ENCODE results near the gene UNC13C.

The UNC13C gene

DNA sequence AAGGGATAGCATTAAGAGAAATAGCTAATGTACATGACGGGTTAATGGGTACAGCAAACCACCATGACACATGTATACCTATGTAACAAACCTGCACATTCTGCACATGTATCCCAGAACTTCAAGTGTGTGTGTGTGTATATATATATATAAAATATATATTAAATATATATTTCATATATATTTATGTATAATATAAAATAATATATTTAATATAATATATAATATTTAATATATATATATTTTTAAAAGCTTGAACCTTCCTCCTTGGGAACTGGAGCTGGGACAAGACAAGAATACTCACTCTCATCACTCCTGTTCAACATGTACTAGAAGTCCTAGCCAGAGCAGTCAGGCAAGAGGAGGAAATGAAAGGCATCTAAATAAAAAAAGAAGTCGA lies 149.3 kb downstream of the UNC13C start:
- DNase-seq: no peak

DNA sequence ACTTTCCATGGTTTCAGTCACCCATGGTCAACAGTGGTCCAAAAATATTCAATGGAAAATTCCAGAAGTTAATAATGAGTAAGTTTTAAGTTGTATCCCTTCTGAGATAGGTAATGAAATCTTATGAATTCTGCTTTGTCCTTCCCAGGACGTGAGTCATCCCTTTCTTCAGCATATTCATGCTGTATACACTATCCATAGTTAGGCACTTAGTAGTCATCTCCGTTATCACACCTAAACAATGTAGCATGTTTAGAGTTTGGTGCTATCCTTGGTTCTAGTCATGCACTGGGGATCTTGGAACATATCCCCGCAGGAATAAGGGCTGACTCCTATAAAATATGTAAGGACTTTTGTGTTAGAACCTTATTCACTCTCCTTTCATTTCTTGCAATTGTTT lies 153.2 kb downstream of the UNC13C start:
- no peak for DNase-seq

DNA sequence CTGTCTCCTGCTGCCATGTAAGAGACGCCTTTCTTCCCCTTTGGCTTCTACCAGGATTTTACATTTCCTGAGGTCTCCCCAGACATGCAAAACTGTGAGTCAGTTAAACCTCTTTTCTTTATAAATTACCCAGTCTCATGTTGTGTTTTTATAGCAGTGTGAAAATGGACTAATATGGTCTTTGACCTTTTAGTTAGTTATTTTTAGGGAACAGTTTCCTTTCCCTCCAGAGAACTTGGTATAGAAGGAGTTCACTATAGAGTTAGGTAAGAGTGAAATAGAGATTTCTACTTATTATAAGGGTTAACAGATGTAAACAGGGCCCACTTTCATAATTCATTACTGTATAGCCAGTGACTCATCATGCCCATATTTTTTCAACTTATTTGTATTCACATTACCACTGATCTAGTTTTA lies 170.9 kb downstream of the UNC13C start:
- no peak for DNase-seq

DNA sequence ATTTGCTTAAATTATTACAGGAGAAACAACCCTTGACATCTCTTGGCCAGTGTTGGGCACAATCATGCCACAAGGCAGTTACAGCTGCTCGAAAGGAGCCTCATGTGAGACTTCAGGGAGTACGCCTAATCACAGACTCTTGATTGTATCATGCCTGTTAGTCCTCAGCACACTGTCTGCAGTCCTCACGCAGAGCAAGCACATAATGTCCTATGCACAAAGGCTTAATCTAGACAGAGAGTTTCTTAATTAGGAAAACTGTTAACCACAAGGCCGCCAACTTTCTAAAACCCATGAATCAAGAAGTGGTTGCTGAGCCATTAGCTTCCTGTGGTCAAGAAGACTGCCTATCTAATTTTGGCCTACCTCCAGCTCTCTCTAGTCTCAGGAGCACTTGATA lies 172.0 kb downstream of the UNC13C start:
- peak; percentile 51 for DNase-seq

DNA sequence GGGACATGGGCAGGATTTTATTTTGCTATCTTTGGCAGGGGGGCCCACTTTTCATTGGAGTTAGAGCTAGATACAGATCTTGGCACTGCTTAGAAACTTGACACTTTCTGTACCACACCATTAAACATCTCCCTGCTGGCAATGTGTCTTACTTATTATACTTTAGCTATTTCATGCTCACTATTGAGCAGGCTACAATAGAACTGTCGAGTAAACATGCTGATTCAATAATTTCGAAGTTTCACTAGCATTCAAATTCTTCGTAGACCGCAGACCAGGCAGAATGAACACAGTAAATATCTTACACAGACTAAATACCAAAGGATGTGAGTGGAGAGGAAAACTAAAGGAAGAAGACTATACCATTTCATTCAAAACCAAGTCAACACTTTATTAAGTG lies 180.8 kb downstream of the UNC13C start:
- DNase-seq: no peak

DNA sequence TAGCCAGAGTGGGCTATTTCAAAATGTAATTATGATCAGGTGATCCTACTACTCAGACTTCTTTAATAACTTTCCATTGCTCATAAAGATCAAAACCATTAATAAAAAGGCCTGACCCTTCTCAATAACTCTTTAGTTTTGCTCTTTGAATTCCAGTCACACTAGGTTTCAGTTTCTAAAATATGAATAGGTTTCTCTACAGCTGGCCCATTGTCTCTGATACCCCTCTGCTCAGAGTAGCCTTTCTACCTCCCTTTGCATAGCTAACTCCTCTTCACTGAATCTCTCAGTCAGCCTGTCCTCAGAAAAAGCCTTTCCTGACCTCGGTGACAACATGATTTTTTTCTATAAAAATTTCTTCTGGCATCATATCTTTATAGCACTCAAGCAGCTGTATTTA lies 209.1 kb downstream of the UNC13C start:
- no peak for DNase-seq

DNA sequence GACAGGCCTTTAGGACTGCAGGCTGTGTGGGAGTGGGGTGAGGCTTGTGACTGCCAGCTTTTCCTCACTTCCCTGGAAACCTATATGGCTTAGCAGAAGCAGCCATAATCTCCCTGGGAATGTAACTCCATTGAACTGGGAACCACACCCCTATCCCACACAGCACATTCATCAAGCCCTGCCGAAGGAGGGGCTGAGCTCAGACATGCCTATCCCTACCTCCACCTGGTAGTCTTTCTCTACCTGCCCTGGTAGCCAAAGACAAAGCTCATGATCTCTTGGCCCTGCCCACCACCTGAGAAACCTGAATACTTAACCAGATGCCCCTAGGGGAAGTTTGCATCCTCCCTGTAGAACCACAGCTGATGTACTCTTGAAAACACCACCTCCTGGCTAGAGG lies 219.8 kb downstream of the UNC13C start:
- DNase-seq: no peak

DNA sequence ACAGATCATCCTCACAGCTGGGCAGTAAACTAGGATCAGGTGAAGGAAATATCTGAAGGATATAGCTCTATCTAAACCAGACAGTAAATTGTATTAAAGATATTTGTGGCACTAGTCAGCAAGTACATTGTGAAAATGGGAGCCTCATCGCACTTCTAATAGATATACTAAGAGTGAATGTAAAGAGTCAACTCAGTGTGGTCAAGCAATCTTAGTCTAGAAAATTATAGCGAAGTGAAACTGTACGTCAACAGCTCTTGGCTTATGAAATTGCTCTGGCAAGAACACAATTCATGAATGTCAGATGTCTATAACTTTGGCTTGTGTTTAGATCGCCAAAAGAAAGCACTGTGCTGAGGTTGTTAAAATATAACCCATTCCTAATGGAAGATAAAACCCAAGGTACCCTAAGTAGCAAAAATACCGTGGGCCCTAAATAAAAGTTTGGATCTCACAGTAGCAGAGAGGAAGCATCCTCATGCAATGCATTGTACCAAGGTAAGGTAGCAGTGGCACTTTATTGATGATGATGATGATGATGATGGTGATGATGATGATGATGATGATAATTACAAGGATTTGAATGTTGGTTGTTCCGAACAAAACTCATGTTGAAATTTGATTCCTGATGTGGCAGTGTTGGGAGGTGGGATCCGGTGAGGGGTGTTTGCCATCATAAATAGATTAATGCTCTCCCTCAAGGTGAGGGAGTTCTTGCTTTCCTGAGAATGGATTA lies 228.5 kb downstream of the UNC13C start:
- no peak for DNase-seq

DNA sequence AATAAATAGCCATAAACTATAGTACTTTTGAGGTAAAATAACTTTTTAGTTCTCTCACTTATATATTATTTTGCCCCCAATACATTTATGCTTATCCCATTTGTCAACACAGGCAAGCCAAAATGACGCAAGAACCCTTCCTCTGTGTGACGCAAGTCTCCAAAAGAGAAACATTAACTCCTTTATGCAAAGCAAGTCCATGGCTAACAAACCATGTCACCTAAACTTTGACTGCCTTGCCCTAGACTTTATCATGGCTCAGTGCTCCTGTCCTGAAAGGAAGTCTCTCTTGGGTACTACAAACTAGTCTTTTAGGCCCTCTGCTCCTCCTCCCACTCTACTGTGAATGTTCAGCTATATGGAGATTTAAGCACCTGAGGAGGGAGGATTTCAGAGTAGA lies 230.5 kb downstream of the UNC13C start:
- DNase-seq: no peak

DNA sequence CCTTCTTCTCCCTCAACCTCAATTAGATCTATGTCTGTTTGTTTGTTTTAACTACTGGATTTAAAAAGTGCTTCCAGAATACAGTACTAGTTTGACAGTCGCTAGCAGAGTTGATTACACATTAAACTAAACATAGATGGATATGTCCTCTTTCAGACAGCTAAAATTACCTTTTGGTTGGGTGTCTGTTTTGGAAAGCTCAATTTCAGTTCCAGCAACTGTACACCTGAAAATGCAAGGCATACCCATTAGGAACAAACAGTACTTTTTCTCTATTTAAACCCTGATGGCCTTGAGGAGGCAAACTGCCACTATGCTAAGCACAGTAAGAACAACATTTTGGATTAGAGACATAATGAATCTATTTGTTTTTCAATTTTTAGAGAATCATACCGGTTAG lies 234.4 kb downstream of the UNC13C start:
- no peak for DNase-seq

DNA sequence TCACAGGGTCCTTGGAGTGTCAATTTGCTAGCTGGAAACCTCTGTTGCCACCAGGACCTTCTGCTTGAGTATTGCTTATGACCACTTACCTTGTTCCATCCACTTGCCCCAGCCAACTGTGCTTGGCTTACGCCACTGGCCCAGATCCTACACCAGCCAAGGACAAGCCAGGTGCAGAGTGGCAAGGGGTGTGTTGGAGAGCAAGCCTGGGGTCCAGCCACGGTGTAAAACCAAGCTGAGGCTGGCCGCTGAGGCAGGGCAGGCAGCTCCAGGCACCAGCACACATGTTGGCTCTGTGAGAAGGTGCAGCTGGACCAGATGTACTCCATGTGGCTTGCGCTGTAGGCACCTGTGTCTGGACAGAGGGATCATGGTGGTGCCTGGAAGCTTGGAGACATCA lies 248.2 kb downstream of the UNC13C start:
- no peak for DNase-seq

DNA sequence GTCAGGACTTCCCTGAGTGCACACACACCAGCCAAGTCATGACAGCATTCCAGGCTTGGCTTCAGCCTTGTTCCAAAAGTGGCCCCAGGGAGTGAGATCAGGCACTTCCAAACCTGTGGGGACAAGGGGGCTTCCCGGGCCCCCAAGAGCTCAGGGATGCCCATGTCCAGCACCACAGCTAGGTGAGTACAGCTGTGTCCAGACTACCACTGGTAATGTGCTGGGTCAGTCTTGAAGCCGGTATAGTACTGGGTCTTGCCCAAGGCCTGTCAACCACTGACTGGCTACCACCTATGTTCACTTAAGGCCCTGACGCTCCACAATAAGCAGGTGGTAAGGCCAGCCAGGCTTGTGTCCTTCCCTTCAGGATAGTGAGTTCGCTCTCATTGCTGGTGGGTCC lies 249.3 kb downstream of the UNC13C start:
- no peak for DNase-seq

DNA sequence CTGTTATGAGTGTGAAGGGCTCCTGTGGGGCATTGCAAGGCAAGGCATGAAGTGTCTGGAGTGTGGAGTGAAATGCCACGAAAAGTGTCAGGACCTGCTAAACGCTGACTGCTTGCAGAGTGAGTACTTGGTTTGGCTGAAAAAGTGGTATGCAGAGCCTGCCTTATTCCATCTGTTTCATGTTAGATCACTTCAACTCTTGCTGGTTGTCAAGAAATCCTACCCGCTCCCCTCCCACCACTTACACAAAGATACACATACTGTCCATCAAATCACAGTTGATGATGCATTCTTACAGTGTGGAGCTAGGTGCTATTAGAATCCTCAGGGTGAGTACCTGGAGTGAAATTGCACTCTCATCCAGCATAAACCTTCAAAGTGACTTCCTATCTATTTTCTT lies 272.1 kb downstream of the UNC13C start:
- DNase-seq: no peak

DNA sequence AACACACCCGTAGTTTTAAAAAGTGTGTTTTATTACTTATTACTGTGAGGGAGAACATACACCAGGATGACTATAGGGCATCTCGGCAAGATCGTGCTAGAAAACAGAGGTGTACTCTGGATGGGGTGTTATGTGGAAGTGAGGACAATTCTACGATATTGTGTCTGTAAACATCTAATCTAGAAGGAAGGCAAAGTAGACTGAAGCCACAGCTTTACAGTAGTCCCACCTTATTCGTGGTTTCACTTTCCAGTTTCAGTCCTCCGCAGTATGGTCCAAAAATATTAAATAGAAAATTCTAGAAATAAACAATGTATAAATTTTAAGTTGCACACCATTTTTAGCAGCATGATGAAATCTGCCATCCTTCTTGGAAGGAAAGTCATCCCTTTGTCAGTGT lies 277.9 kb downstream of the UNC13C start:
- no peak for DNase-seq

DNA sequence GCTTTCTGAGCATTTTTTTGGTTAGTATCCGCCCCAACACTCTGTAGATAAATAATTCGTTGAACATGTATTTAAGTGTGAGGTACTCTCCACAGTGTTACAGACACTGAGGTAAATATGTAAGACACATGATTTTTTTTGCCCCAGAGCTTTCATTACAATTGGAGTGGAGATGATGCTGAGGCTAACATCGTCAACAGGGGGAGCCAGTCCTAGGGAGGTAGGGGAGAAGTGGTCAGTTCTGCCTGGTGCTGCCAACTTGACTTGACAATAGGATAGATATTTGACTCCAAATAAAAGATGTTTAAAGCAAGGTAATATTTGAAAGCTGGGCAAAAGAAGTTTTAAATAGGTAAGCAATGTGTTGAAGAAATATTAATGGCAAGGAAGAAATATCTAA lies 295.7 kb downstream of the UNC13C start:
- DNase-seq: no peak

DNA sequence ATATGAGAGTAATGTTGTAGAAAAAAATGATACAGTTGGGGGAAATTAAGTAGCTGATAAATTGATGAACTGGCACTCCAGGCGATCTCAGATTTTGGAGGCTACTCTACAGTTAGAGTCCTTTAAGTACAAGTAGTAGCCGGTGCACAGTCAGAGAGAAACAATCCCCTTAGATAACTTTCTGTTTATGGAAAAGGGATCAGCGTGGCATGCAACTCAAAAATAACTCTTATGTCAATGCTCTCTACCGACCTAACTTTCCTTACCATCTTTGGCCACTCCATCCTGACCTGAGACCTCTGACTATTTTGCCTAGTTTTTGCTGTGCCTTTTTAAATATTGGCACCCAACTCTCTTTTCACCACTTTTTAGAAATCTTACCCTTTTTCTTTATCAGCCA lies 299.6 kb downstream of the UNC13C start:
- DNase-seq: no peak

DNA sequence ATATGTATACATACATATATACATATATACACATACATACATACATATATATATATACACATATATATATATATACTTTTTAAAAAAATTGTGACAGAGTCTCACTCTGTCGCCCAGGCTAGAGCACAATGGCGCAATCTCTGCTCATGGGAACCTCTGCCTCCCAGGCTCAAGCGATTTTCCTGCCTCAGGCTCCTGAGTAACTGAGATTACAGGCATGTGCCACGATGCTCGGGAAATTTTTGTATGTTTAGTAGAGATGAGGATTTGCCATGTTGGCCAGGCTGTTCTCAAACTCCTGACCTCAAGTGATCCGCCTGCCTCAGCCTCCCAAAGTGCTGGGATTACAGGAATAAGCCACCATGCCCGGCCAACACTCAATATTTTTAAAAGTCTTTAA lies 302.5 kb downstream of the UNC13C start:
- DNase-seq: no peak

DNA sequence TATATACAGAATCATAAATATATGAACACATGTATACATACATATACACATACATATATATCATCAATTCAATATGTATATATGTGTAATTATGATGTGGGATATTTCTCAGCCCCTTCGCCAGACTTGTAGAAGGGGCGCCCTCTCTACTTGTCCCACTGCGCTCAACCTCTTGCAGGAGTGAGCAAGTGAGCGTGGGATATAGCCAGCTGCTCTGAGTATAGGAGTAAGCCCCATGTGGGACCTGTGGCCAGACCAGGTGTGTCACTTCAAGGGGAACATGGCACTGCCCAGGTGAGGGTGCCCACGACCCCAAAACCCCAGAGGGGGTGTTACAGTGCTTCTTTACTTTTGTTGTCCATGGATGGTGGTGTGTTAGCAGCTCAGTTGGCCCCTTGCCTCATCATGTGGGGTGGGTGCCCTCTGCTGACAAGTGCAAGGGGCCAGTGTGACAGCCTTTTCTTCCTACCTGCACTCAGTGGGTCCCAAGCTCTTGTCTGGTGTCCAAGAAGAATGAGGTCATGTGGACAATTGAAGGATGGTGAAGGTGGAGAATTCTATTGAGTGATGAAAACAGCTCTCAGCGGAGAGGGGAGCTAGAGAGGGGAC lies 304.1 kb downstream of the UNC13C start:
- DNase-seq: no peak

DNA sequence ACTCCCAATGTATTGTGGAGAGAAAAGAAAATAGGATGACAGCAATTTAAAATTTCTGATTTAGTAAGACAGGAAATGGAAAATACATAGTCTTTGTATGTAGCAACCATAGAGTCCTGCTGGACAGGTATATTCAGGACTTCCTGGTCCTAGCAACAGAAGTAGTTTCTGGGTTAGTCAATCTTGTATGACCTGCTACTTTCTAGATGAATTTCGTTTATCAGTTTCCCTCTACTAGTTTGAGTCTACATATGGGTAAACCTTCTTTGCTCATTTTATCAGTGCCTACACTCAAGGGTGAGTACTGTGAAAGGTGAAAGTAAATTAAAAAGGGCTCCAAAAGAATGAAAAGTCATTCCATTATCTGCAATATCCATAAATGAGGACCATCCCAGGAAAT lies 309.8 kb downstream of the UNC13C start:
- DNase-seq: no peak

DNA sequence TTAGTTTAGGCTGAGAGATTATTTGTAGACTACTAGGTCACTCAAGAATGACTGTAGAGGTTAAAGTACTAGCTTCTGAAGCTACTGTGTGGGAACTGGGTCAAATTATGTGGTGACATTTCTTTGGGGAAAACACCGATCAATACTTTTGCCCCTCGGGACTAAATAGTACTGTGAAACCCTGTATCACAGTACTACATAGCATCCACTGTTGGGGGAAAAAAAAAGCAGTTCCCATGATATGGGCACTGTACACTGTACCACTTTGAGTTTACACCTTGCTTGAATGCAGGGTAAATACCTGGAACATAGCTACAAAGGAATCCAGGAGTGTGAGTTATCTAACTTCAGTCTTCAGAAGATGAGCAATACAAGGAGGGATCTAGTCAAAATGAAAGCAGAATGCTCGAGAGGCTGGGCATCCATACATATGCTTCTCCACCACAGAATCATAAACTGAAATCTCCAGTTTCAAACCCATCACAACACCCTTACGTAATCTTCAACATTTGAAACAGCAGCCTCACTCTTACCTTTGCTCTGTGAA lies 311.4 kb downstream of the UNC13C start:
- no peak for DNase-seq

DNA sequence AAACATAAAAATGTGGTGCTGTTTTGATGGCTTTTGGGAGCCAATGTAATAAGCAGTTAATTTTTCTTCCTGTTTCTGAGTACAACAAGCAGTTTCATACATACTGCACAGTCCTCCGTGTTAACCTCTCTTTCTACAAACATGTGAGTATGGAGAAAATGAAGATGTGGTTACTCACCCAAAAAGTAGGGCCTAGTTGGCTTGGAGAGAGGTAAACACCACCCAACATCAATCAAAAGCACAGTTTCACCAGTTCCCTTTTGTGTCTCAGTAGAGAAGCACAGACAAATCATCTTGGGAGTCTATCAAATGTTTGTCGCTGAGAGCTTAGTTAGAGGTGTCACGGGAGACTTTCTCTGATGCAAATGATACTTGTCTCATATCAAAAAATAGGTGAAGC lies 320.2 kb downstream of the UNC13C start:
- no peak for DNase-seq

DNA sequence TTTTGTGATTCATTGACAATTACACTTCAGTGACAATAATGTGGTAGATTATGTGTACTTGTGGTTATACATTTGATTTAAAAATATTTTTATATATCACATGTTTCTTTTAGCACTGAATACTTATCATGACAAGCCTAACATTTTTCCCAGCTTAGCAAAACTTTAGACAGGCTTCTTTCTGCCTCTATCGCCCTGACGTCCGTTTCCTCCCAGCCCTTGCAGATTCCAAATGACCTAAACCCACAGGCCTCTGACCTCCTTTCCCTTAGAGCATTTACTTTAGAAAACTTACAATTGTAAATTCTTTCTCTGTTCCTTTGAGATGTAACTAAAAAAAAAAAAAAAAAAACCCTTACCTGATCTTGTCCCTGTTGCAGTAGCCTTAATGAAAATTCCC lies 326.1 kb downstream of the UNC13C start:
- DNase-seq: no peak

DNA sequence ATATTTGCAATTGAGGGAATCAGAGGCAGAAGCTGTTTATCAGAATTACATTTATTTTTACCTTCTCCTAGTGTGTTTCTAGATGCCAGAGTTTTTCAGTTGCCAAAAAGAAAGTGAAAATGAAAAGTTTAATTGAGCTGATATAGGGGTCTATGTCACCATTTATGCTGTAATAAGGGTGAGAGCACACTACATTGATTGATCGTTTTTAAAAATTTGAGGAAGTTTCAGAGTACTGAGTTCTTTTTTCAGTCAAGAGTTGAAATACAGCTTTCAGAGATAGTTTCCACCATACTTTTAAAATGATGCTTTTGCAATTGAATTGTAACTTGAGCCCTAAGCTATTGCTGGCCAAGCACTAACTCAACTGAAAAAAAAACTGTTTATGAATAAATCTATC lies 326.9 kb downstream of the UNC13C start:
- DNase-seq: no peak

DNA sequence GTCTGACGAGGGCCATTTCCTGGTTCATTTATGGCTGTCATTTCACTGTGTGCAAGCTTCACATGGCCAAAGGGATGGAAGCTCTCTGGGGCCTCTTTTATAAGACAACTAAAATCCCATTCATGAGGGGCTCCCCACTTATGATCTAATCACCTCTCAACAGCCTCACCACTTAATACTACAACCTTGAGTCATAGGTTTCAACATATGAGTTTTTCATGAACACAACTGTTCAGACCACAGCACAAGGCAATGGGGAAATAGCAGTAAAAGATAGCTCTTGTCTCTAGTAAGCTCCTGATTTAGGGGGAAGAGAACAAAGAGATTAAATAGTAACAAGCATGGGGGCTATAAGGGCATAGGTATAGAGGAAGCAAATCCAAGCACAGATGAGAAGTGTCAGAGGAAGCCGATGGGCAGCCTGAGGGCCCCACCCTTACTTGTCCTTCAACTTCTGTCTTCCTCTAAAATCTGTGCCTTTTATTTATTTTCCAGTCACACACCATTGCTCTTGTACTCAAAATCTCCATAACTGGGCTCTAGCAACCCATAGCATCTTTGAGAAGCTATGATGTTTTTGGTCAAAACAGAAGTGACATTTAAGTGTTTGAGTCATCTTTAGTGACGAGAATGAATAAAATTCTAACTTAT lies 329.1 kb downstream of the UNC13C start:
- DNase-seq: no peak
